Tibial artery (tissue), 4 donors: Measurements from ENCODE around the gene PIK3R5.
A peak's percentile ranks its signal among the peaks of the same experiment; 100 is the strongest.

ENCODE experiments used
- DNase-seq, 2 donors: peaks; one replicate each; pipeline ENCODE4 v3.0.0-alpha.2; 2019
- H3K27ac ChIP-seq, 2 donors: fragments of 200-600 bp; sonication (generic) in 1 of 2; 1 replicate in 1 of 2; 2 replicates in 1 of 2; pipeline ENCODE4 v1.5.1; 2018 to 2019; ENCODE audit warnings: mild to moderate bottlenecking in 1 of 2
- H3K27me3 ChIP-seq, 2 donors: fragments of 200-600 bp; sonication (generic) in 1 of 2; one replicate each; pipeline versions ENCODE4 v1.5.1 to v1.6.0; 2016 to 2019
- H3K36me3 ChIP-seq, 3 donors: fragments of 200-600 bp; sonication (generic) in 2 of 3; one replicate each; pipeline ENCODE4 v1.5.1; 2016 to 2019; ENCODE audit warnings: mild to moderate bottlenecking in 2 of 3
- H3K4me1 ChIP-seq, 4 donors: fragments of 200-600 bp; sonication (generic) in 2 of 4; 1 replicate in 3 of 4; 2 replicates in 1 of 4; pipeline ENCODE4 v1.5.1; 2016 to 2019
- H3K4me3 ChIP-seq, 2 donors: fragments of 200-600 bp; sonication (generic) in 1 of 2; 1 replicate in 1 of 2; 2 replicates in 1 of 2; pipeline ENCODE4 v1.5.1; 2018 to 2019; ENCODE audit warnings: mild to moderate bottlenecking in 2 of 2
- H3K9me3 ChIP-seq, 3 donors: fragments of 200-600 bp; sonication (generic) in 1 of 3; one replicate each; pipeline ENCODE4 v1.5.1; 2016 to 2019
- intact Hi-C: fragments of 100-400 bp; cut with DNase I; formaldehyde crosslinking; loops from one replicate; pipeline ENCODE4 v1.15.0; 2023; ENCODE audit warnings: low total_unique reads
- TF ChIP-seq, protein P1 (sequence below), 2 experiments: fragments of 200-600 bp in 1 of 2; fragments of 450-650 bp in 1 of 2; IDR thresholded peaks; one replicate each; pipeline ENCODE4 v1.5.1; 2017 to 2019; ENCODE audit warnings: antibody characterized with exemption in 2 of 2, mild to moderate bottlenecking in 1 of 2, moderate library complexity in 1 of 2

PIK3R5 gene

GRCh38 chr17:9002227-9002605 lies 36.7 kb upstream of the PIK3R5 start:
- Histone ChIP-seq H3K36me3 (no peaks in the 10 kb centered on the region), H3K4me1 (peaks cover 0 to 19% (median 14%) of the 10 kb centered on the region in 4 donors), H3K4me3 (no peak overlapping the region), H3K27me3 (peaks cover 0 to 31% of the 10 kb centered on the region in 2 donors), H3K9me3 (no peaks in the 10 kb centered on the region), H3K27ac (no peak overlapping the region)
- intact Hi-C loops = loop anchor here (10.0 kb wide), 1 partner anchor 173 kb away; no protein-coding TSS in a partner anchor
- TF ChIP-seq, protein P1, sequence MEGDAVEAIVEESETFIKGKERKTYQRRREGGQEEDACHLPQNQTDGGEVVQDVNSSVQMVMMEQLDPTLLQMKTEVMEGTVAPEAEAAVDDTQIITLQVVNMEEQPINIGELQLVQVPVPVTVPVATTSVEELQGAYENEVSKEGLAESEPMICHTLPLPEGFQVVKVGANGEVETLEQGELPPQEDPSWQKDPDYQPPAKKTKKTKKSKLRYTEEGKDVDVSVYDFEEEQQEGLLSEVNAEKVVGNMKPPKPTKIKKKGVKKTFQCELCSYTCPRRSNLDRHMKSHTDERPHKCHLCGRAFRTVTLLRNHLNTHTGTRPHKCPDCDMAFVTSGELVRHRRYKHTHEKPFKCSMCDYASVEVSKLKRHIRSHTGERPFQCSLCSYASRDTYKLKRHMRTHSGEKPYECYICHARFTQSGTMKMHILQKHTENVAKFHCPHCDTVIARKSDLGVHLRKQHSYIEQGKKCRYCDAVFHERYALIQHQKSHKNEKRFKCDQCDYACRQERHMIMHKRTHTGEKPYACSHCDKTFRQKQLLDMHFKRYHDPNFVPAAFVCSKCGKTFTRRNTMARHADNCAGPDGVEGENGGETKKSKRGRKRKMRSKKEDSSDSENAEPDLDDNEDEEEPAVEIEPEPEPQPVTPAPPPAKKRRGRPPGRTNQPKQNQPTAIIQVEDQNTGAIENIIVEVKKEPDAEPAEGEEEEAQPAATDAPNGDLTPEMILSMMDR (IDR thresholded peaks at IDR 0.05) = no peak
- no peak for DNase-seq

- no peak overlapping the region for H3K27ac ChIP-seq
- no peaks in the 10 kb centered on the region for H3K9me3 ChIP-seq
- no peaks in the 10 kb centered on the region for H3K36me3 ChIP-seq
- no peak overlapping the region for H3K4me3 ChIP-seq
- intact Hi-C loops = loop anchor here (10.0 kb wide), 1 partner anchor 173 kb away; no protein-coding TSS in a partner anchor
- DNase-seq = no peak
- TF ChIP-seq, protein P1 (IDR thresholded peaks at IDR 0.05) = no peak
- peaks cover 0 to 19% (median 14%) of the 10 kb centered on the region in 4 donors for H3K4me1 ChIP-seq
- peaks cover 0 to 31% of the 10 kb centered on the region in 2 donors for H3K27me3 ChIP-seq
Observed at GRCh38 chr17:9001559-9001958, 36.1 kb upstream of the PIK3R5 start.

DNA sequence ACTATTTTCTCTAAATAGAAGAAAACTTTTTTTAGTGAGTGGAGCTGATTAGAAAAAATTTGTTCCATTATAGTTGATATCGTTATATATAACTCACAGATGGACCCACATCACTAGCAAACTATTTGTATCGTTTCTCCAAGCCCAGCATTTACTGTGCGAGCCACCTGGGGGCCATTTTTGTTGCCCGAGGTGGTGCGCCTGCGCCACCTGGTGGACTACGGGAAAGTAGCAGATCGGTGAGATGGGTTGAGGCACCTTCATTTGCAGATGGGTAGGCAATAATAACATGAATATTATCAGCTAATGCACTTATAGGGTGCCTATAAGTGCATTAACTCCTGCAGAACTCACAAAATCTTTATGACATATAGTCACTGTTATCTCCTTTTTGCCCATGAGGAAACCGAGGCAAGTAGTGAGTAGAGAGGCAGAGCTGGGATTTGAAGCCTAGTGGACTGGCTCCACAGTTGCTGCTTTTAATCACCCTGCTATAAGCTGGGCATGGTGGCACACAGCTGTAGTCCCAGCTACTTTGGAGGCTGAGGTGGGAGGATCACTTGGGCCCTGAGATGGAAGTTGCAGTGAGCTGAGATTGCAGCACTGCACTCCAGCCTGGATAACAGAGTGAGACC lies 32.6 kb upstream of the PIK3R5 start:
- H3K4me1 ChIP-seq = peaks cover 0 to 6% (median 2%) of the 10 kb centered on the region in 4 donors
- peak; percentile 49 to 73 for DNase-seq
- H3K36me3 ChIP-seq = no peaks in the 10 kb centered on the region
- no peaks in the 10 kb centered on the region for H3K9me3 ChIP-seq
- no peak overlapping the region for H3K4me3 ChIP-seq
- H3K27me3 ChIP-seq = peaks cover 0 to 4% of the 10 kb centered on the region in 2 donors
- H3K27ac ChIP-seq = no peak overlapping the region
- intact Hi-C loops = no loop called here
- TF ChIP-seq, protein P1 (IDR thresholded peaks at IDR 0.05) = peak; percentile 69 to 83

DNA sequence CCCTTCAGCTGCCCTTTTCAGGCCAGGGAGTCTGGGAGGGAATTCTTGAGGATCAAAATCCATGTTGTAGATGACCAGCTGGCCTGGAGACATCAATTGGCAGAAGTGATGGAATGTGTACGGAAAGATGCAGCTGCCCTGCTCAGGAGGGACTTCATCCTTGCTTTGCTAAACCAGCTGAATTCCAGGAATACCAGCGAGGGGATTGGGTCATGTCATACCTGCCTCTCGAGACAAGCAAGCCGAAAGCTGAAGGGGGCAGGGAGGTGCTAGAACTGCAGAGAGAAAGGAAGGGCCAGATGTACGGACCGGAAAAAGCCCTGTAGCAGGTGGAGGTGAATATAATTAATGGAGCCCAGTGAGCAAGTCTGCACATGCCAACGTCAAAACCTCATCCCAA lies 30.2 kb upstream of the PIK3R5 start:
- no peak overlapping the region for H3K27ac ChIP-seq
- H3K4me3 ChIP-seq = no peak overlapping the region
- H3K4me1 ChIP-seq = no peaks in the 10 kb centered on the region
- H3K9me3 ChIP-seq = no peaks in the 10 kb centered on the region
- TF ChIP-seq, protein P1 (IDR thresholded peaks at IDR 0.05) = no peak
- no peaks in the 10 kb centered on the region for H3K36me3 ChIP-seq
- DNase-seq = no peak
- intact Hi-C loops = no loop called here
- H3K27me3 ChIP-seq = peaks cover 0 to 2% of the 10 kb centered on the region in 2 donors

- H3K36me3 ChIP-seq = no peaks in the 10 kb centered on the region
- TF ChIP-seq, protein P1 (IDR thresholded peaks at IDR 0.05) = peak; percentile 53 to 58
- no peaks in the 10 kb centered on the region for H3K9me3 ChIP-seq
- H3K4me1 ChIP-seq = no peaks in the 10 kb centered on the region
- H3K27ac ChIP-seq = no peak overlapping the region
- DNase-seq = peak; percentile 39 to 74
- H3K27me3 ChIP-seq = peaks cover 0 to 2% of the 10 kb centered on the region in 2 donors
- no peak overlapping the region for H3K4me3 ChIP-seq
- intact Hi-C loops = loop anchor here (5.0 kb wide), 1 partner anchor 533 kb away; no protein-coding TSS in a partner anchor
Observed at GRCh38 chr17:8994319-8994718, 28.8 kb upstream of the PIK3R5 start.
